HepG2 (cell line): ENCODE results near the gene HOXC12. TPM values are rescaled to one million over a fixed set of nuclear protein-coding genes. Genes with fewer than 3 reads are reported as not detected.
A peak's percentile ranks its signal among the peaks of the same experiment; 100 is the strongest.

Source experiments
- CBX2 ChIP-seq, 2 experiments: fragments of 200-600 bp in 1 of 2; sonication (generic); formaldehyde crosslinking in 1 of 2; IDR thresholded peaks; 2 replicates each; pipeline versions ENCODE4 v1.7.0 to v1.8.1; 2018 to 2022; ENCODE audit warnings: low read depth in 2 of 2, low read length in 1 of 2, mild to moderate bottlenecking in 1 of 2, missing genetic modification reagents in 1 of 2
- STAG1 ChIP-seq: sonication (generic); formaldehyde crosslinking; IDR thresholded peaks from 2 replicates; pipeline ENCODE4 v1.4.0; 2020; ENCODE audit warnings: missing genetic modification reagents
- ZFP91 ChIP-seq: sonication (generic); formaldehyde crosslinking; IDR thresholded peaks from 2 replicates; pipeline ENCODE4 v1.9.0; 2022; ENCODE audit warnings: missing genetic modification reagents, mild to moderate bottlenecking, borderline replicate concordance
- ZNF24 ChIP-seq: fragments of 450-650 bp; IDR thresholded peaks from 2 replicates; pipeline ENCODE4 v1.6.1; 2017; ENCODE audit warnings: antibody characterized with exemption, mild to moderate bottlenecking
- ZNF687 ChIP-seq: sonication (generic); formaldehyde crosslinking; IDR thresholded peaks from 2 replicates; pipeline ENCODE4 v1.5.1; 2020; ENCODE audit warnings: mild to moderate bottlenecking, missing genetic modification reagents, moderate library complexity
- ZNF768 ChIP-seq: sonication (generic); formaldehyde crosslinking; IDR thresholded peaks from 2 replicates; pipeline ENCODE4 v1.4.0; 2020; ENCODE audit warnings: missing genetic modification reagents
- ZSCAN12 ChIP-seq: sonication (generic); formaldehyde crosslinking; IDR thresholded peaks from 2 replicates; pipeline ENCODE4 v1.9.0; 2021; ENCODE audit warnings: mild to moderate bottlenecking, missing genetic modification reagents
- polyA plus RNA-seq, 8 experiments: library from polyadenylated mRNA; depleted of rRNA in 3 of 8; stranded (reverse) in 7 of 8; unstranded in 1 of 8; fragments of >200 nt; fragmentation: Illumina TruSeq in 4 of 8; extraction: Trizol in 4 of 8; gene quantifications; 2 replicates each; pipeline versions ENCODE4 v1.2.1 to v1.2.3, GENCODE V29; 2011 to 2016; ENCODE audit warnings: low read depth in 4 of 8, missing spikeins in 1 of 8, mixed read lengths in 1 of 8; ENCODE audit not compliant: insufficient read depth in 1 of 8
- total RNA-seq, 5 experiments: library from RNA; depleted of rRNA; stranded (reverse); fragments of >200 nt; fragmentation: Illumina TruSeq; extraction: Trizol; gene quantifications; 2 replicates each; pipeline ENCODE4 v1.2.3, GENCODE V29; 2016; ENCODE audit warnings: low read depth in 1 of 5
- TF ChIP-seq, protein P1 (sequence below), 2 experiments: fragments of 450-650 bp in 1 of 2; sonication (generic) in 1 of 2; formaldehyde crosslinking in 1 of 2; IDR thresholded peaks; 2 replicates each; pipeline versions ENCODE4 v1.6.1 to v1.8.0; 2016 to 2022; ENCODE audit warnings: antibody characterized with exemption in 1 of 2, mild to moderate bottlenecking in 1 of 2, missing genetic modification reagents in 1 of 2
- TF ChIP-seq, protein P2 (sequence below): sonication (generic); formaldehyde crosslinking; IDR thresholded peaks from 2 replicates; pipeline ENCODE4 v1.4.0; 2020; ENCODE audit warnings: mild to moderate bottlenecking, missing genetic modification reagents

HOXC12 gene
- total and polyA plus RNA-seq, 2 of the 13 experiments (the other 11 are each of a cell fraction or from before 2014, with no cell fraction given): not detected

- TF ChIP-seq, protein P1, sequence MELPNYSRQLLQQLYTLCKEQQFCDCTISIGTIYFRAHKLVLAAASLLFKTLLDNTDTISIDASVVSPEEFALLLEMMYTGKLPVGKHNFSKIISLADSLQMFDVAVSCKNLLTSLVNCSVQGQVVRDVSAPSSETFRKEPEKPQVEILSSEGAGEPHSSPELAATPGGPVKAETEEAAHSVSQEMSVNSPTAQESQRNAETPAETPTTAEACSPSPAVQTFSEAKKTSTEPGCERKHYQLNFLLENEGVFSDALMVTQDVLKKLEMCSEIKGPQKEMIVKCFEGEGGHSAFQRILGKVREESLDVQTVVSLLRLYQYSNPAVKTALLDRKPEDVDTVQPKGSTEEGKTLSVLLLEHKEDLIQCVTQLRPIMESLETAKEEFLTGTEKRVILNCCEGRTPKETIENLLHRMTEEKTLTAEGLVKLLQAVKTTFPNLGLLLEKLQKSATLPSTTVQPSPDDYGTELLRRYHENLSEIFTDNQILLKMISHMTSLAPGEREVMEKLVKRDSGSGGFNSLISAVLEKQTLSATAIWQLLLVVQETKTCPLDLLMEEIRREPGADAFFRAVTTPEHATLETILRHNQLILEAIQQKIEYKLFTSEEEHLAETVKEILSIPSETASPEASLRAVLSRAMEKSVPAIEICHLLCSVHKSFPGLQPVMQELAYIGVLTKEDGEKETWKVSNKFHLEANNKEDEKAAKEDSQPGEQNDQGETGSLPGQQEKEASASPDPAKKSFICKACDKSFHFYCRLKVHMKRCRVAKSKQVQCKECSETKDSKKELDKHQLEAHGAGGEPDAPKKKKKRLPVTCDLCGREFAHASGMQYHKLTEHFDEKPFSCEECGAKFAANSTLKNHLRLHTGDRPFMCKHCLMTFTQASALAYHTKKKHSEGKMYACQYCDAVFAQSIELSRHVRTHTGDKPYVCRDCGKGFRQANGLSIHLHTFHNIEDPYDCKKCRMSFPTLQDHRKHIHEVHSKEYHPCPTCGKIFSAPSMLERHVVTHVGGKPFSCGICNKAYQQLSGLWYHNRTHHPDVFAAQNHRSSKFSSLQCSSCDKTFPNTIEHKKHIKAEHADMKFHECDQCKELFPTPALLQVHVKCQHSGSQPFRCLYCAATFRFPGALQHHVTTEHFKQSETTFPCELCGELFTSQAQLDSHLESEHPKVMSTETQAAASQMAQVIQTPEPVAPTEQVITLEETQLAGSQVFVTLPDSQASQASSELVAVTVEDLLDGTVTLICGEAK (IDR thresholded peaks at IDR 0.05): no peak
- TF ChIP-seq, protein P1 (CRISPR knock-in tag; IDR thresholded peaks at IDR 0.05): peak; percentile 34; the same call in 1 of the 2 replicates
- TF ChIP-seq, protein P2, sequence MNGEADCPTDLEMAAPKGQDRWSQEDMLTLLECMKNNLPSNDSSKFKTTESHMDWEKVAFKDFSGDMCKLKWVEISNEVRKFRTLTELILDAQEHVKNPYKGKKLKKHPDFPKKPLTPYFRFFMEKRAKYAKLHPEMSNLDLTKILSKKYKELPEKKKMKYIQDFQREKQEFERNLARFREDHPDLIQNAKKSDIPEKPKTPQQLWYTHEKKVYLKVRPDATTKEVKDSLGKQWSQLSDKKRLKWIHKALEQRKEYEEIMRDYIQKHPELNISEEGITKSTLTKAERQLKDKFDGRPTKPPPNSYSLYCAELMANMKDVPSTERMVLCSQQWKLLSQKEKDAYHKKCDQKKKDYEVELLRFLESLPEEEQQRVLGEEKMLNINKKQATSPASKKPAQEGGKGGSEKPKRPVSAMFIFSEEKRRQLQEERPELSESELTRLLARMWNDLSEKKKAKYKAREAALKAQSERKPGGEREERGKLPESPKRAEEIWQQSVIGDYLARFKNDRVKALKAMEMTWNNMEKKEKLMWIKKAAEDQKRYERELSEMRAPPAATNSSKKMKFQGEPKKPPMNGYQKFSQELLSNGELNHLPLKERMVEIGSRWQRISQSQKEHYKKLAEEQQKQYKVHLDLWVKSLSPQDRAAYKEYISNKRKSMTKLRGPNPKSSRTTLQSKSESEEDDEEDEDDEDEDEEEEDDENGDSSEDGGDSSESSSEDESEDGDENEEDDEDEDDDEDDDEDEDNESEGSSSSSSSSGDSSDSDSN (CRISPR knock-in tag): peak; percentile 61
- TF ChIP-seq CBX2 (IDR thresholded peaks at IDR 0.05; ENCODE audit: low read depth, low read length) (no peak), CBX2 (CRISPR knock-in tag; IDR thresholded peaks at IDR 0.05; ENCODE audit: low read depth) (peak; percentile 25; the same call in 1 of the 2 replicates), ZNF687 (peak; percentile 50), ZSCAN12 (no peak), ZNF24 (no peak), ZFP91 (CRISPR knock-in tag) (peak; percentile 47; the same call in 1 of the 2 replicates), STAG1 (peak; percentile 75), ZNF768 (peak; percentile 25; the same call in 1 of the 2 replicates)
Measured at GRCh38 chr12:53961025-53961761, 6.5 kb downstream of the HOXC12 start (continued).
